Liver (tissue), 9 donors: ENCODE data around the gene DNAJB4. TPM values are rescaled to one million over a fixed set of nuclear protein-coding genes. Genes with fewer than 3 reads are reported as not detected.

Experiments
- DNase-seq: peaks from one replicate; pipeline ENCODE4 v3.0.0-alpha.2; 2017; ENCODE audit warnings: low spot score
- H3K27ac ChIP-seq, 2 donors: one replicate each; pipeline ENCODE4 v1.7.0; 2013; ENCODE audit warnings: inconsistent platforms in 2 of 2, low read length in 2 of 2, control low read depth in 1 of 2, low read depth in 1 of 2, mild to moderate bottlenecking in 1 of 2
- H3K27me3 ChIP-seq, 4 donors: one replicate each; pipeline versions ENCODE4 v1.6.1 to v1.7.0; 2013; ENCODE audit warnings: low read length in 3 of 4, inconsistent platforms in 1 of 4, mild to moderate bottlenecking in 1 of 4, moderate library complexity in 1 of 4; ENCODE audit not compliant: control insufficient read depth in 4 of 4, insufficient read depth in 4 of 4
- H3K36me3 ChIP-seq, 4 donors: one replicate each; pipeline versions ENCODE4 v1.6.1 to v1.7.0; 2013; ENCODE audit warnings: low read length in 3 of 4, mild to moderate bottlenecking in 3 of 4, low read depth in 1 of 4, moderate library complexity in 1 of 4; ENCODE audit not compliant: control insufficient read depth in 4 of 4, insufficient read depth in 3 of 4
- H3K4me1 ChIP-seq, 4 donors: one replicate each; pipeline versions ENCODE4 v1.6.1 to v1.7.0; 2013; ENCODE audit warnings: low read length in 3 of 4, mild to moderate bottlenecking in 3 of 4, moderate library complexity in 1 of 4; ENCODE audit not compliant: control insufficient read depth in 4 of 4, insufficient read depth in 4 of 4
- H3K4me3 ChIP-seq, 3 donors: one replicate each; pipeline versions ENCODE4 v1.6.1 to v1.7.0; 2013; ENCODE audit warnings: low read length in 3 of 3, control low read depth in 1 of 3, low read depth in 1 of 3, mild to moderate bottlenecking in 1 of 3
- H3K9ac ChIP-seq, 2 donors: one replicate each; pipeline ENCODE4 v1.7.0; 2013; ENCODE audit warnings: low read length in 2 of 2, mild to moderate bottlenecking in 2 of 2, moderate library complexity in 2 of 2, control low read depth in 1 of 2, low read depth in 1 of 2
- H3K9me3 ChIP-seq, 4 donors: one replicate each; pipeline versions ENCODE4 v1.6.1 to v1.7.0; 2013; ENCODE audit warnings: low read length in 3 of 4; ENCODE audit not compliant: control insufficient read depth in 4 of 4
- ATF3 ChIP-seq: IDR thresholded peaks from 2 replicates; pipeline ENCODE4 v1.6.1; 2016; ENCODE audit warnings: antibody characterized with exemption
- FOXA1 ChIP-seq: IDR thresholded peaks from 2 replicates; pipeline ENCODE4 v1.6.1; 2016; ENCODE audit warnings: antibody characterized with exemption
- FOXA2 ChIP-seq: IDR thresholded peaks from 2 replicates; pipeline ENCODE4 v1.6.1; 2016; ENCODE audit warnings: antibody characterized with exemption
- GABPA ChIP-seq, 2 donors: IDR thresholded peaks in 1 of 2; conservative IDR thresholded peaks in 1 of 2; 2 replicates each; pipeline ENCODE4 v1.6.1; 2016; ENCODE audit warnings: antibody characterized with exemption in 2 of 2, mild to moderate bottlenecking in 1 of 2, moderate library complexity in 1 of 2
- JUND ChIP-seq, 2 donors: IDR thresholded peaks; 2 replicates each; pipeline ENCODE4 v1.6.1; 2016; ENCODE audit warnings: antibody characterized with exemption in 2 of 2
- MAX ChIP-seq: IDR thresholded peaks from 2 replicates; pipeline ENCODE4 v1.6.1; 2016; ENCODE audit warnings: antibody characterized with exemption
- NR2F2 ChIP-seq: IDR thresholded peaks from 2 replicates; pipeline ENCODE4 v1.6.1; 2016; ENCODE audit warnings: antibody characterized with exemption
- RAD21 ChIP-seq, 2 donors: IDR thresholded peaks; 2 replicates each; pipeline ENCODE4 v1.6.1; 2016; ENCODE audit warnings: antibody characterized with exemption in 2 of 2, mild to moderate bottlenecking in 2 of 2
- REST ChIP-seq: IDR thresholded peaks from 2 replicates; pipeline ENCODE4 v1.6.1; 2016; ENCODE audit warnings: antibody characterized with exemption, mild to moderate bottlenecking
- RXRA ChIP-seq, 2 donors: IDR thresholded peaks; 2 replicates each; pipeline ENCODE4 v1.6.1; 2017 to 2018; ENCODE audit warnings: antibody characterized with exemption in 2 of 2, mild to moderate bottlenecking in 1 of 2
- TAF1 ChIP-seq: conservative IDR thresholded peaks from 2 replicates; pipeline ENCODE4 v1.6.1; 2016; ENCODE audit warnings: antibody characterized with exemption, mild to moderate bottlenecking
- YY1 ChIP-seq: IDR thresholded peaks from 2 replicates; pipeline ENCODE4 v1.6.1; 2016; ENCODE audit warnings: antibody characterized with exemption, mild to moderate bottlenecking
- ZBTB33 ChIP-seq: IDR thresholded peaks from 2 replicates; pipeline ENCODE4 v1.6.1; 2016; ENCODE audit warnings: antibody characterized with exemption
- WGBS: extraction: QIAGEN DNeasy Blood & Tissue Kit; methylation state at CpG from one replicate; pipeline ENCODE4 v1.1.7; 2013; 5-methylcytosine and 5-hydroxymethylcytosine counted together
- polyA plus RNA-seq, 2 donors: library from polyadenylated mRNA; stranded (reverse) in 1 of 2; unstranded in 1 of 2; fragments of 200-250 nt in 1 of 2; fragments of >200 nt in 1 of 2; fragmentation: Nextera tagmentation in 1 of 2; extraction: Ambion mirVana in 1 of 2; gene quantifications; one replicate each; pipeline versions ENCODE4 v1.2.1 to v1.2.3, GENCODE V29; 2013 to 2015
- total RNA-seq, 2 donors: library from RNA; depleted of rRNA; stranded (reverse); fragments of >200 nt; gene quantifications; one replicate each; pipeline ENCODE4 v1.2.3, GENCODE V29; 2014
- donor health status: healthy.
- donor health status: healthy.
- donor health status: healthy.
- donor health status: healthy.
- donor health status: healthy.

Gene DNAJB4
- total and polyA plus RNA-seq, 4 donors = 5.7 to 21.6 (median 10.0) TPM

GRCh38 chr1:78040484-78041089 is 35.8 kb downstream of the DNAJB4 start:
- Histone ChIP-seq H3K27me3 (no peaks in the 10 kb centered on the region), H3K4me1 (peaks cover 0 to 20% (median 14%) of the 10 kb centered on the region in 4 donors), H3K36me3 (no peaks in the 10 kb centered on the region), H3K4me3 (no peak overlapping the region), H3K9me3 (no peaks in the 10 kb centered on the region), H3K9ac (no peak overlapping the region), H3K27ac (no peak overlapping the region)
- WGBS = 84% methylated on average over 3 of the region's 3 CpGs
- DNase-seq = no peak
- TF ChIP-seq GABPA (IDR thresholded peaks at IDR 0.05 in 1 of 2, conservative IDR thresholded peaks at IDR 0.05 in 1 of 2) (no peak), ATF3 (no peak), FOXA1 (no peak), TAF1 (no peak), REST (no peak), RXRA (IDR thresholded peaks at IDR 0.05) (no peak), RAD21 (IDR thresholded peaks at IDR 0.05) (no peak), FOXA2 (no peak), JUND (IDR thresholded peaks at IDR 0.05) (no peak), MAX (no peak), YY1 (no peak), ZBTB33 (no peak)

- no peak for DNase-seq
- Histone ChIP-seq H3K36me3 (no peaks in the 10 kb centered on the region), H3K27ac (no peak overlapping the region), H3K4me3 (no peak overlapping the region), H3K27me3 (no peaks in the 10 kb centered on the region), H3K9ac (no peak overlapping the region), H3K4me1 (peaks cover 0 to 33% (median 19%) of the 10 kb centered on the region in 4 donors), H3K9me3 (no peaks in the 10 kb centered on the region)
- 73% methylated on average over 3 of the region's 3 CpGs for WGBS
- no peak for TF ChIP-seq FOXA1
- TF ChIP-seq RAD21 (IDR thresholded peaks at IDR 0.05) = no peak
- no peak for TF ChIP-seq NR2F2
Measured at GRCh38 chr1:78043436-78043835, 38.7 kb downstream of the DNAJB4 start.
